H9 (cell line): ENCODE data around the gene DMAC2L. TPM values are rescaled to one million over a fixed set of nuclear protein-coding genes. Genes with fewer than 3 reads are reported as not detected.

Experiments
- DNase-seq: peaks from one replicate; pipeline ENCODE4 v3.0.0-alpha.2; 2017
- H2AFZ ChIP-seq: one replicate; pipeline ENCODE4 v1.6.1; 2013; ENCODE audit warnings: mild to moderate bottlenecking, low read length, control low read depth, moderate library complexity
- H2AK5ac ChIP-seq: 2 replicates; pipeline ENCODE4 v1.6.1; 2013; ENCODE audit warnings: low read length, control low read depth, mixed read lengths; ENCODE audit not compliant: insufficient read length
- H2BK120ac ChIP-seq: one replicate; pipeline ENCODE4 v1.6.1; 2013; ENCODE audit warnings: low read depth, mild to moderate bottlenecking, low read length, control low read depth, inconsistent platforms; ENCODE audit not compliant: poor library complexity, severe bottlenecking
- H2BK12ac ChIP-seq: 2 replicates; pipeline ENCODE4 v1.6.1; 2013; ENCODE audit warnings: low read length, control low read depth, mixed read lengths, low read depth; ENCODE audit not compliant: insufficient read length
- H2BK15ac ChIP-seq: 2 replicates; pipeline ENCODE4 v1.6.1; 2013; ENCODE audit warnings: low read depth, low read length, control low read depth
- H2BK20ac ChIP-seq: one replicate; pipeline ENCODE4 v1.6.1; 2013; ENCODE audit warnings: low read depth, mild to moderate bottlenecking, low read length, control low read depth, inconsistent platforms; ENCODE audit not compliant: poor library complexity, severe bottlenecking
- H2BK5ac ChIP-seq: 2 replicates; pipeline ENCODE4 v1.6.1; 2013; ENCODE audit warnings: low read length, control low read depth, mixed read lengths; ENCODE audit not compliant: insufficient read length
- H3K14ac ChIP-seq: 2 replicates; pipeline ENCODE4 v1.6.1; 2013; ENCODE audit warnings: low read length, control low read depth; ENCODE audit not compliant: insufficient read depth
- H3K18ac ChIP-seq: 2 replicates; pipeline ENCODE4 v1.6.1; 2013; ENCODE audit warnings: low read depth, mild to moderate bottlenecking, mixed read lengths, low read length, control low read depth; ENCODE audit not compliant: insufficient read length
- H3K23ac ChIP-seq: 2 replicates; pipeline ENCODE4 v1.6.1; 2013; ENCODE audit warnings: low read length, control low read depth, mixed read lengths, low read depth; ENCODE audit not compliant: insufficient read length
- H3K23me2 ChIP-seq: 2 replicates; pipeline ENCODE4 v1.6.1; 2013; ENCODE audit warnings: low read depth, mild to moderate bottlenecking, mixed read lengths, low read length, control low read depth; ENCODE audit not compliant: insufficient read length, poor library complexity, severe bottlenecking
- H3K27ac ChIP-seq: 2 replicates; pipeline ENCODE4 v1.5.1; 2013; ENCODE audit warnings: low read length, control low read depth, mixed read lengths, low read depth; ENCODE audit not compliant: insufficient read length
- H3K27me3 ChIP-seq: 2 replicates; pipeline ENCODE4 v1.6.1; 2013; ENCODE audit warnings: low read length, control low read depth, inconsistent platforms; ENCODE audit not compliant: insufficient read depth
- H3K4ac ChIP-seq: 2 replicates; pipeline ENCODE4 v1.6.1; 2013; ENCODE audit warnings: low read depth, mild to moderate bottlenecking, control low read depth, inconsistent platforms, low read length, moderate library complexity
- H3K4me1 ChIP-seq: 2 replicates; pipeline ENCODE4 v1.6.1; 2013; ENCODE audit warnings: low read length, control low read depth, inconsistent platforms; ENCODE audit not compliant: insufficient read depth
- H3K4me2 ChIP-seq: 2 replicates; pipeline ENCODE4 v1.6.1; 2013; ENCODE audit warnings: low read length, control low read depth, mixed read lengths; ENCODE audit not compliant: insufficient read length, insufficient read depth
- H3K56ac ChIP-seq: 2 replicates; pipeline ENCODE4 v1.6.1; 2013; ENCODE audit warnings: low read depth, mild to moderate bottlenecking, mixed read lengths, low read length, control low read depth; ENCODE audit not compliant: insufficient read length
- H3K79me1 ChIP-seq: 2 replicates; pipeline ENCODE4 v1.6.1; 2013; ENCODE audit warnings: low read depth, mild to moderate bottlenecking, moderate library complexity, low read length, control low read depth, inconsistent platforms; ENCODE audit not compliant: insufficient read depth, poor library complexity, severe bottlenecking
- H3K79me2 ChIP-seq: 2 replicates; pipeline ENCODE4 v1.6.1; 2013; ENCODE audit warnings: low read length, control low read depth, inconsistent platforms; ENCODE audit not compliant: insufficient read depth
- H3K9ac ChIP-seq: 2 replicates; pipeline ENCODE4 v1.6.1; 2013; ENCODE audit warnings: low read length, control low read depth, mixed read lengths; ENCODE audit not compliant: insufficient read length; ENCODE audit errors: extremely low read depth
- H3K9me3 ChIP-seq: one replicate; pipeline ENCODE4 v1.6.1; 2013; ENCODE audit warnings: low read depth, low read length, inconsistent platforms; ENCODE audit not compliant: control insufficient read depth
- H3T11ph ChIP-seq: one replicate; pipeline ENCODE4 v1.6.1; 2013; ENCODE audit warnings: mild to moderate bottlenecking, low read length, control low read depth, inconsistent platforms
- H4K20me1 ChIP-seq: one replicate; pipeline ENCODE4 v1.6.1; 2013; ENCODE audit not compliant: control insufficient read depth, insufficient read length, insufficient read depth
- H4K5ac ChIP-seq: 2 replicates; pipeline ENCODE4 v1.6.1; 2013; ENCODE audit warnings: low read depth, mild to moderate bottlenecking, mixed read lengths, low read length, control low read depth; ENCODE audit not compliant: insufficient read length
- H4K8ac ChIP-seq: replicated peaks from 2 replicates; pipeline ENCODE4 v1.6.1; 2013; ENCODE audit warnings: low read length, control low read depth, mixed read lengths, low read depth; ENCODE audit not compliant: insufficient read length
- H4K91ac ChIP-seq: 2 replicates; pipeline ENCODE4 v1.6.1; 2013; ENCODE audit warnings: low read depth, mild to moderate bottlenecking, moderate library complexity, mixed read lengths, low read length, control low read depth; ENCODE audit not compliant: insufficient read length
- H3K27ac Mint-ChIP-seq, 3 experiments: 2 replicates in 2 of 3; 3 replicates in 1 of 3; pipeline ENCODE4 v1.8.0; 2020 to 2021; ENCODE audit warnings: mixed read lengths in 3 of 3, mild to moderate bottlenecking in 1 of 3, moderate library complexity in 1 of 3
- H3K27me3 Mint-ChIP-seq: 2 replicates; pipeline ENCODE4 v1.8.0; 2021; ENCODE audit warnings: low read depth, mild to moderate bottlenecking, moderate library complexity, mixed read lengths
- H3K36me3 Mint-ChIP-seq, 3 experiments: 2 replicates in 2 of 3; 3 replicates in 1 of 3; pipeline ENCODE4 v1.8.0; 2020 to 2021; ENCODE audit warnings: low read depth in 3 of 3, mixed read lengths in 3 of 3; ENCODE audit not compliant: insufficient read depth in 1 of 3
- H3K4me1 Mint-ChIP-seq, 2 experiments: 2 replicates each; pipeline ENCODE4 v1.8.0; 2020; ENCODE audit warnings: mixed read lengths in 2 of 2
- H3K4me3 Mint-ChIP-seq, 2 experiments: 2 replicates in 1 of 2; 3 replicates in 1 of 2; pipeline ENCODE4 v1.8.0; 2020 to 2021; ENCODE audit warnings: mild to moderate bottlenecking in 2 of 2, mixed read lengths in 2 of 2, moderate library complexity in 1 of 2
- H3K9me3 Mint-ChIP-seq, 2 experiments: 2 replicates in 1 of 2; 3 replicates in 1 of 2; pipeline ENCODE4 v1.8.0; 2020; ENCODE audit warnings: mild to moderate bottlenecking in 2 of 2, mixed read lengths in 2 of 2, moderate library complexity in 1 of 2
- WGBS: extraction: QIAGEN DNeasy Blood & Tissue Kit; methylation state at CpG from one replicate; pipeline ENCODE4 v1.1.7; 2013; ENCODE audit warnings: missing lambda C conversion rate, low lambda C conversion rate, mixed read lengths; ENCODE audit not compliant: insufficient read length; ENCODE audit errors: extremely low coverage; 5-methylcytosine and 5-hydroxymethylcytosine counted together
- total RNA-seq: library from RNA; stranded (reverse); gene quantifications from 2 replicates; pipeline ENCODE4 v1.2.1, GENCODE V29; 2021
- TF ChIP-seq, protein P1 (sequence below): fragments of 200-600 bp; sonication (generic); conservative IDR thresholded peaks from 3 replicates; pipeline ENCODE4 v1.8.0; 2021; ENCODE audit warnings: antibody characterized with exemption, mild to moderate bottlenecking

The DMAC2L gene
- total RNA-seq, 1 experiment from 2014 or later: 22.4 TPM

DNA sequence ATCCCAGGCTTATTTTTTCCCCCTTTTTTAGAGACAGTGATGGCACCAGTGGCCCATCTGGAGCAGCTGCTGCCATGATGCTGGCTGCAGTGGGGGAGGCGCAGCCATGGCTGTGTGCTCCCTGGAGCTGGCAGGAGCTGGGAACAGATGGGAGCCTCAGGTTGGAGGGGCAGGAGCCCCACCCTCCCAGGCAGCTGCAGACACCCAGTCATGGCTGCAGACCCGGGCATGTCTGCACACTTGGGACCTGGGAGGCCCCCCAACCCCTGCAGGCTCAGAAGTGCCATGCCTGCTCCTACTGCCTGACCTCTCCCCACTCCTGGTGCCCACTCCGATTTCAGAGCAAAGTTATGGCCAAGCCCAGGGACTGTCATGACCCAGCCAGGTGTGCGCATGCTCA lies 59.4 kb downstream of the DMAC2L start:
- Histone ChIP-seq H3K23ac (no peak overlapping the region), H3K18ac (no peak overlapping the region), H3K23me2 (no peaks in the 10 kb centered on the region), H4K20me1 (no peaks in the 10 kb centered on the region), H3T11ph (no peak overlapping the region), H4K8ac (no peak overlapping the region), H3K79me2 (no peaks in the 10 kb centered on the region), H3K9ac (no peak overlapping the region), H3K27ac (no peak overlapping the region), H2AFZ (no peak overlapping the region), H2BK20ac (no peak overlapping the region), H3K9me3 (no peaks in the 10 kb centered on the region), H3K4me2 (no peak overlapping the region), H3K4ac (no peak overlapping the region), H4K5ac (no peak overlapping the region), H2BK15ac (no peak overlapping the region), H4K91ac (no peak overlapping the region), H3K56ac (no peak overlapping the region), H3K79me1 (no peaks in the 10 kb centered on the region), H2BK5ac (no peak overlapping the region), H2BK120ac (no peak overlapping the region), H3K27me3 (no peaks in the 10 kb centered on the region), H2BK12ac (no peak overlapping the region), H3K4me1 (no peaks in the 10 kb centered on the region), H3K14ac (no peak overlapping the region; the same call in 1 of the 2 replicates), H2AK5ac (no peak overlapping the region)
- no peak overlapping the region for H3K27ac Mint-ChIP-seq
- DNase-seq: no peak
- WGBS: no CpG with 5 or more reads among the region's 4 CpGs
- no peak overlapping the region for H3K4me3 Mint-ChIP-seq
- H3K27me3 Mint-ChIP-seq: peaks cover 4% of the 10 kb centered on the region; the same call in 1 of the 2 replicates
- no peaks in the 10 kb centered on the region for H3K4me1 Mint-ChIP-seq
- H3K9me3 Mint-ChIP-seq: peaks cover 0 to 1% of the 10 kb centered on the region in 2 experiments; a peak in 1 of 5 replicates
- TF ChIP-seq, protein P1, sequence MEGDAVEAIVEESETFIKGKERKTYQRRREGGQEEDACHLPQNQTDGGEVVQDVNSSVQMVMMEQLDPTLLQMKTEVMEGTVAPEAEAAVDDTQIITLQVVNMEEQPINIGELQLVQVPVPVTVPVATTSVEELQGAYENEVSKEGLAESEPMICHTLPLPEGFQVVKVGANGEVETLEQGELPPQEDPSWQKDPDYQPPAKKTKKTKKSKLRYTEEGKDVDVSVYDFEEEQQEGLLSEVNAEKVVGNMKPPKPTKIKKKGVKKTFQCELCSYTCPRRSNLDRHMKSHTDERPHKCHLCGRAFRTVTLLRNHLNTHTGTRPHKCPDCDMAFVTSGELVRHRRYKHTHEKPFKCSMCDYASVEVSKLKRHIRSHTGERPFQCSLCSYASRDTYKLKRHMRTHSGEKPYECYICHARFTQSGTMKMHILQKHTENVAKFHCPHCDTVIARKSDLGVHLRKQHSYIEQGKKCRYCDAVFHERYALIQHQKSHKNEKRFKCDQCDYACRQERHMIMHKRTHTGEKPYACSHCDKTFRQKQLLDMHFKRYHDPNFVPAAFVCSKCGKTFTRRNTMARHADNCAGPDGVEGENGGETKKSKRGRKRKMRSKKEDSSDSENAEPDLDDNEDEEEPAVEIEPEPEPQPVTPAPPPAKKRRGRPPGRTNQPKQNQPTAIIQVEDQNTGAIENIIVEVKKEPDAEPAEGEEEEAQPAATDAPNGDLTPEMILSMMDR: no peak
- no peaks in the 10 kb centered on the region for H3K36me3 Mint-ChIP-seq
